ENCODE data around the gene ARHGAP32. TPM values are rescaled to one million over a fixed set of nuclear protein-coding genes. Genes with fewer than 3 reads are reported as not detected.

The ARHGAP32 gene
- total and polyA plus RNA-seq, 8 donors: 15.2 to 19.8 (median 17.1) TPM

GRCh38 chr11:129155745-129156144, 36.4 kb downstream of the ARHGAP32 start:
- Histone ChIP-seq H3K4me3 (no peak overlapping the region), H3K36me3 (no peaks in the 10 kb centered on the region), H3K9me3 (peaks cover 0 to 32% of the 10 kb centered on the region in 2 donors), H3K27me3 (no peaks in the 10 kb centered on the region), H3K27ac (no peak overlapping the region), H3K4me1 (no peaks in the 10 kb centered on the region)
- ATAC-seq (no peak), DNase-seq (no peak)
- intact Hi-C loops (cut with DNase I): no loop called here
- no peak for TF ChIP-seq CTCF (IDR thresholded peaks at IDR 0.05)

GRCh38 chr11:129148487-129148886, 43.6 kb downstream of the ARHGAP32 start:
- TF ChIP-seq CTCF (IDR thresholded peaks at IDR 0.05): no peak
- no peaks in the 10 kb centered on the region for H3K27me3 ChIP-seq
- H3K9me3 ChIP-seq: peaks cover 0 to 32% of the 10 kb centered on the region in 2 donors
- intact Hi-C loops (cut with DNase I): no loop called here
- DNase-seq (peak in 1 of 4 donors; percentile 13), ATAC-seq (no peak)
- H3K27ac ChIP-seq: no peak overlapping the region
- H3K4me3 ChIP-seq: no peak overlapping the region
- no peaks in the 10 kb centered on the region for H3K36me3 ChIP-seq
- H3K4me1 ChIP-seq: no peaks in the 10 kb centered on the region

GRCh38 chr11:129146191-129146590, 45.9 kb downstream of the ARHGAP32 start:
- H3K4me1 ChIP-seq: no peaks in the 10 kb centered on the region
- intact Hi-C loops (cut with DNase I): no loop called here

GRCh38 chr11:129145276-129145675, 46.8 kb downstream of the ARHGAP32 start:
- TF ChIP-seq CTCF (IDR thresholded peaks at IDR 0.05): no peak
- H3K9me3 ChIP-seq: peaks cover 0 to 5% of the 10 kb centered on the region in 2 donors
- H3K27me3 ChIP-seq: no peaks in the 10 kb centered on the region
- H3K4me3 ChIP-seq: no peak overlapping the region
- no peak for ATAC-seq
- no peak for DNase-seq
- intact Hi-C loops (cut with DNase I): no loop called here
- no peaks in the 10 kb centered on the region for H3K36me3 ChIP-seq
- H3K4me1 ChIP-seq: no peaks in the 10 kb centered on the region
- H3K27ac ChIP-seq: no peak overlapping the region

More at GRCh38 chr11:129146191-129146590, 45.9 kb downstream of the ARHGAP32 start:
- Histone ChIP-seq H3K9me3 (peaks cover 0 to 14% of the 10 kb centered on the region in 2 donors), H3K36me3 (no peaks in the 10 kb centered on the region), H3K27me3 (no peaks in the 10 kb centered on the region), H3K27ac (no peak overlapping the region), H3K4me3 (no peak overlapping the region)
- no peak for DNase-seq
- TF ChIP-seq CTCF (IDR thresholded peaks at IDR 0.05): no peak
- no peak for ATAC-seq

- no peak for DNase-seq
- Histone ChIP-seq H3K4me1 (no peaks in the 10 kb centered on the region), H3K9me3 (no peaks in the 10 kb centered on the region), H3K27ac (no peak overlapping the region), H3K36me3 (no peaks in the 10 kb centered on the region), H3K27me3 (no peaks in the 10 kb centered on the region), H3K4me3 (no peak overlapping the region)
- intact Hi-C loops (cut with DNase I): no loop called here
- TF ChIP-seq CTCF (IDR thresholded peaks at IDR 0.05): no peak
- peak; percentile 19 for ATAC-seq
Observed at GRCh38 chr11:129144256-129144655, 47.9 kb downstream of the ARHGAP32 start.
